PFSK-1 (cell line): ENCODE data around the gene SAMD14.

Experiments
- FOXP2 ChIP-seq: optimal IDR thresholded peaks from 2 replicates; pipeline ENCODE3; 2011; ENCODE audit warnings: borderline replicate concordance, control low read depth, inconsistent platforms; ENCODE audit not compliant: insufficient read depth; ENCODE audit errors: extremely low read length, extremely low read depth
- POLR2AphosphoS5 ChIP-seq: IDR thresholded peaks from 2 replicates; pipeline ENCODE4 v1.6.1; 2012; ENCODE audit warnings: low read depth, mild to moderate bottlenecking, control low read depth, low read length, moderate library complexity
- SIN3A ChIP-seq: IDR thresholded peaks from 2 replicates; pipeline ENCODE4 v1.6.1; 2012; ENCODE audit warnings: mild to moderate bottlenecking, low read length, moderate library complexity, borderline replicate concordance; ENCODE audit not compliant: insufficient read depth
- TAF1 ChIP-seq: IDR thresholded peaks from 2 replicates; pipeline ENCODE4 v1.6.1; 2012; ENCODE audit warnings: low read length, control low read depth, borderline replicate concordance; ENCODE audit not compliant: insufficient read depth
- TF ChIP-seq, protein P1 (sequence below), 2 experiments: IDR thresholded peaks; 2 replicates each; pipeline versions ENCODE4 v1.6.1 to v1.8.0; 2011 to 2012; ENCODE audit warnings: low read depth in 2 of 2, low read length in 2 of 2, control low read depth in 1 of 2, inconsistent platforms in 1 of 2, mild to moderate bottlenecking in 1 of 2, moderate library complexity in 1 of 2; ENCODE audit not compliant: insufficient read depth in 1 of 2

Gene SAMD14

DNA sequence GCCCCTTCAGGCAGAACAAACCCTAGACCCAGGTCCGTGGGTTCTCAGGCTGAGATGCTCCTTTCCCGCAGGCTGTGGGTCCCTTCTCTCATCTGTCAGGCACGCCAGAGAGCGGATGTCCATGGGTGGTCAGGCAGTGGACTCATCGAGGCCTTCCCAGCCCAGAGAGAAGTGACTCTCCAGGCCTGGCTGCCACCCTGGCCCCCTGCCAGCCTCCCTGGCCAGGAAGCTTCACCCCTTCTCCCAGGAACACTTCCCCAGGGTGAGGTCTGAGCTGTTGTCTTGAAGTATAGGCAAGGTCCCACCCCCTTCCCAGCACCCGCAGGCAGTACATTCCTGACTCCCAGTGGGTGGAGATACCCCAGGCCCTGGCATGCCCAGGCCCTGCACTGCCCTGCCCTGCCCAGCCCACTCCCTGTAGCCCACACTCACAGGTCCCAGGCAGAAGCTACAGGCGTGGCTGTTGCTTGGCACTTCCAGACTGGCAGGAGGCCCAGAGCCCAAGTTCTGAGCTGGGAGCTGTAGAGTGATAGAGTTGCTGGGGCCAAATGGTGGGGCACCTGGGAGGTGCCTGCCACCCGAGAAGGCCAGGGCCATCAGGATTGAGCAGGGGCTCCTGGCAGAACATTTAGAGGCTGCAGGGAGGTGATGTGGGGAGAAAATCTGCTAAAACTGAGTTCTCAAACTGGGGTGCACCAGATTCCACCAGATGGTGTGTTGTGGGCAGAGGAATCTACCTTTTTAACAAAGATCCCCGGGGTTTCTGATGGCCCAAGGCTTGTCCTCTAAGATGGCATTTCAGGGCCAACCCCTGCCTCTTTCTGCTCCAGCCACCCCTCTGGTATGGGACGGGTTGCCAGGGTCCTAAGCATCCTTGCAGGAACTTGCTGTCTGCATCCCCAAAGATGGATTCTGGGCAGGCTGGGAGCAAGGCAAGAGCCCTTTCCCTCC is 67.4 kb downstream of the SAMD14 start:
- TF ChIP-seq TAF1, result no peak
- no peak for TF ChIP-seq FOXP2
- TF ChIP-seq, protein P1, sequence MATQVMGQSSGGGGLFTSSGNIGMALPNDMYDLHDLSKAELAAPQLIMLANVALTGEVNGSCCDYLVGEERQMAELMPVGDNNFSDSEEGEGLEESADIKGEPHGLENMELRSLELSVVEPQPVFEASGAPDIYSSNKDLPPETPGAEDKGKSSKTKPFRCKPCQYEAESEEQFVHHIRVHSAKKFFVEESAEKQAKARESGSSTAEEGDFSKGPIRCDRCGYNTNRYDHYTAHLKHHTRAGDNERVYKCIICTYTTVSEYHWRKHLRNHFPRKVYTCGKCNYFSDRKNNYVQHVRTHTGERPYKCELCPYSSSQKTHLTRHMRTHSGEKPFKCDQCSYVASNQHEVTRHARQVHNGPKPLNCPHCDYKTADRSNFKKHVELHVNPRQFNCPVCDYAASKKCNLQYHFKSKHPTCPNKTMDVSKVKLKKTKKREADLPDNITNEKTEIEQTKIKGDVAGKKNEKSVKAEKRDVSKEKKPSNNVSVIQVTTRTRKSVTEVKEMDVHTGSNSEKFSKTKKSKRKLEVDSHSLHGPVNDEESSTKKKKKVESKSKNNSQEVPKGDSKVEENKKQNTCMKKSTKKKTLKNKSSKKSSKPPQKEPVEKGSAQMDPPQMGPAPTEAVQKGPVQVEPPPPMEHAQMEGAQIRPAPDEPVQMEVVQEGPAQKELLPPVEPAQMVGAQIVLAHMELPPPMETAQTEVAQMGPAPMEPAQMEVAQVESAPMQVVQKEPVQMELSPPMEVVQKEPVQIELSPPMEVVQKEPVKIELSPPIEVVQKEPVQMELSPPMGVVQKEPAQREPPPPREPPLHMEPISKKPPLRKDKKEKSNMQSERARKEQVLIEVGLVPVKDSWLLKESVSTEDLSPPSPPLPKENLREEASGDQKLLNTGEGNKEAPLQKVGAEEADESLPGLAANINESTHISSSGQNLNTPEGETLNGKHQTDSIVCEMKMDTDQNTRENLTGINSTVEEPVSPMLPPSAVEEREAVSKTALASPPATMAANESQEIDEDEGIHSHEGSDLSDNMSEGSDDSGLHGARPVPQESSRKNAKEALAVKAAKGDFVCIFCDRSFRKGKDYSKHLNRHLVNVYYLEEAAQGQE (IDR thresholded peaks at IDR 0.05; ENCODE audit: insufficient read depth in 1 of 2, low read depth in 2 of 2, low read length in 2 of 2), result no peak
- no peak for TF ChIP-seq POLR2AphosphoS5
- TF ChIP-seq SIN3A, result no peak

DNA sequence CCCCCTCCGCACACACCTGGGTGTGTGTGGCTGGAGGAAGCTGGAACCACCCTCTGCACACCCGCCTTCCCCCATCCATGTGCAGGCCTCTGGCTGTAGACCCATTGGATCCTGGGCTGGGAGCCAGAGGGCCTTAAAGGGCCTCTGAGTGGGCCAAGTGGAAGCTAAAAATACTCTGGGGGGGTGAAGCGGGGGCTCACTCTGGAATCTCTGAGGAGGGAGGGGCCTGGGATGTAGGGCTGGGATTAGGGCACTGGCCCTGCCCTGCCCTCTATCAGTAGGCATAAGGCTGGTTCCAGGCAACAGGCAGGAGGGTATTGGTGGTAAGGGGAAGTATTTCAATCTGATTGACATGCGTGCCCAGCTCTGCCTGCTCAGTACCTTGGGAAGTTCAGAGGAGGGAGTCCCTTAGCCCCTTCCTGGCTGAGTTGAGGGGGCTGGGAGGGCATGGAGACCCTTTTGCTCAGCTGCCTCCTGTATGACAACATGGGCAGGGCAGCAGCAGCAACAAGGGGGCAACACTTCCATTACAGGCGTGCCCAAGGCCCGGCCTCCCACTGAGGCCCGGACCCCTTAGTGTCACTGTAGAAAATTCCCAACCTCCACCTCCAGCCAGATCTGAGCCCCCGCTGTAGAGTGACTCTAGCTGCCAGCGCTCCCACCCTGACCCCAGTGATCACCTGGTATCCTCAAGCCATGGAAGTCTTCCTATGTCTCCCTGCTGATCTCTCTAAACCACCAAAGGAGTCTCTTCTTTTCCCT is 68.8 kb downstream of the SAMD14 start:
- TF ChIP-seq POLR2AphosphoS5 (no peak), SIN3A (no peak), TAF1 (no peak), FOXP2 (no peak)
- TF ChIP-seq, protein P1 (IDR thresholded peaks at IDR 0.05; ENCODE audit: insufficient read depth in 1 of 2, low read depth in 2 of 2, low read length in 2 of 2), result no peak
